Measurements from ENCODE around the gene DHRS11.

DNA sequence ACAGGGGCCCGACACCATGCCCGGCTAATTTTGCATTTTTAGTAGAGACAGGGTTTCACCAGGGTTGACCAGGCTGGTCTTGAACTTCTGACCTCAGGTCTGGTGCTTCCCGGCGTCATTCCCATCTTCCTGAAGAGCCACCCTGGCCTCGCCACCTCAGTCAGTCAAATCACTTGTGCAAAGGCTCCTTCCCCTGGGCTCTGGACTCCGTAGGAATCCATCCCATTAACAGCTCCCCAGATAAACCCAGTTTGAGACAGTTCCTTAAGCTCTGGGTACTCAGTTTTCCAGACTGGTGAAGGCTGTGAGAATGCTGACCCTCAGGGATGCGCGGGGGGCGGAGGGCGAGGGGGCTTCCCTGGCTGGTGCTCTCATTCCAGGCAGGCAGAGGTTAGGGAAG, 49.2 kb downstream of the DHRS11 start:
- TF ChIP-seq, protein P1, sequence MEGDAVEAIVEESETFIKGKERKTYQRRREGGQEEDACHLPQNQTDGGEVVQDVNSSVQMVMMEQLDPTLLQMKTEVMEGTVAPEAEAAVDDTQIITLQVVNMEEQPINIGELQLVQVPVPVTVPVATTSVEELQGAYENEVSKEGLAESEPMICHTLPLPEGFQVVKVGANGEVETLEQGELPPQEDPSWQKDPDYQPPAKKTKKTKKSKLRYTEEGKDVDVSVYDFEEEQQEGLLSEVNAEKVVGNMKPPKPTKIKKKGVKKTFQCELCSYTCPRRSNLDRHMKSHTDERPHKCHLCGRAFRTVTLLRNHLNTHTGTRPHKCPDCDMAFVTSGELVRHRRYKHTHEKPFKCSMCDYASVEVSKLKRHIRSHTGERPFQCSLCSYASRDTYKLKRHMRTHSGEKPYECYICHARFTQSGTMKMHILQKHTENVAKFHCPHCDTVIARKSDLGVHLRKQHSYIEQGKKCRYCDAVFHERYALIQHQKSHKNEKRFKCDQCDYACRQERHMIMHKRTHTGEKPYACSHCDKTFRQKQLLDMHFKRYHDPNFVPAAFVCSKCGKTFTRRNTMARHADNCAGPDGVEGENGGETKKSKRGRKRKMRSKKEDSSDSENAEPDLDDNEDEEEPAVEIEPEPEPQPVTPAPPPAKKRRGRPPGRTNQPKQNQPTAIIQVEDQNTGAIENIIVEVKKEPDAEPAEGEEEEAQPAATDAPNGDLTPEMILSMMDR (IDR thresholded peaks at IDR 0.05), result no peak
- TF ChIP-seq POLR2A (IDR thresholded peaks at IDR 0.05), result no peak

Data from esophagus squamous epithelium (tissue), 4 donors.